Thyroid gland (tissue), 4 donors: ENCODE measurements around the gene SUPV3L1.

Source experiments
- POLR2A ChIP-seq, 2 donors: fragments of 450-650 bp; IDR thresholded peaks; one replicate each; pipeline ENCODE4 v1.6.1; 2017; ENCODE audit warnings: antibody characterized with exemption in 2 of 2, mild to moderate bottlenecking in 2 of 2, moderate library complexity in 1 of 2
- TF ChIP-seq, protein P1 (sequence below), 6 experiments: fragments of 200-600 bp in 3 of 6; fragments of 450-650 bp in 3 of 6; sonication (generic) in 3 of 6; IDR thresholded peaks; one replicate each; pipeline ENCODE4 v1.5.1; 2016 to 2019; ENCODE audit warnings: antibody characterized with exemption in 6 of 6, mild to moderate bottlenecking in 2 of 6, inconsistent platforms in 1 of 6, moderate library complexity in 1 of 6

GRCh38 chr10:69226919-69227450, 47.0 kb downstream of the SUPV3L1 start:
- no peak for TF ChIP-seq POLR2A (IDR thresholded peaks at IDR 0.05)
- TF ChIP-seq, protein P1, sequence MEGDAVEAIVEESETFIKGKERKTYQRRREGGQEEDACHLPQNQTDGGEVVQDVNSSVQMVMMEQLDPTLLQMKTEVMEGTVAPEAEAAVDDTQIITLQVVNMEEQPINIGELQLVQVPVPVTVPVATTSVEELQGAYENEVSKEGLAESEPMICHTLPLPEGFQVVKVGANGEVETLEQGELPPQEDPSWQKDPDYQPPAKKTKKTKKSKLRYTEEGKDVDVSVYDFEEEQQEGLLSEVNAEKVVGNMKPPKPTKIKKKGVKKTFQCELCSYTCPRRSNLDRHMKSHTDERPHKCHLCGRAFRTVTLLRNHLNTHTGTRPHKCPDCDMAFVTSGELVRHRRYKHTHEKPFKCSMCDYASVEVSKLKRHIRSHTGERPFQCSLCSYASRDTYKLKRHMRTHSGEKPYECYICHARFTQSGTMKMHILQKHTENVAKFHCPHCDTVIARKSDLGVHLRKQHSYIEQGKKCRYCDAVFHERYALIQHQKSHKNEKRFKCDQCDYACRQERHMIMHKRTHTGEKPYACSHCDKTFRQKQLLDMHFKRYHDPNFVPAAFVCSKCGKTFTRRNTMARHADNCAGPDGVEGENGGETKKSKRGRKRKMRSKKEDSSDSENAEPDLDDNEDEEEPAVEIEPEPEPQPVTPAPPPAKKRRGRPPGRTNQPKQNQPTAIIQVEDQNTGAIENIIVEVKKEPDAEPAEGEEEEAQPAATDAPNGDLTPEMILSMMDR (IDR thresholded peaks at IDR 0.05): no peak
